Activated CD8-positive, alpha-beta memory T cell treated with anti-CD3 and anti-CD28 coated beads, Interleukin-2, amount 50 U/mL, for 4 hours (primary cell): ENCODE data around the gene ABHD16A.

Source experiments
- DNase-seq: peaks from one replicate; pipeline ENCODE4 v3.0.0-alpha.2; 2020

ABHD16A gene

DNA sequence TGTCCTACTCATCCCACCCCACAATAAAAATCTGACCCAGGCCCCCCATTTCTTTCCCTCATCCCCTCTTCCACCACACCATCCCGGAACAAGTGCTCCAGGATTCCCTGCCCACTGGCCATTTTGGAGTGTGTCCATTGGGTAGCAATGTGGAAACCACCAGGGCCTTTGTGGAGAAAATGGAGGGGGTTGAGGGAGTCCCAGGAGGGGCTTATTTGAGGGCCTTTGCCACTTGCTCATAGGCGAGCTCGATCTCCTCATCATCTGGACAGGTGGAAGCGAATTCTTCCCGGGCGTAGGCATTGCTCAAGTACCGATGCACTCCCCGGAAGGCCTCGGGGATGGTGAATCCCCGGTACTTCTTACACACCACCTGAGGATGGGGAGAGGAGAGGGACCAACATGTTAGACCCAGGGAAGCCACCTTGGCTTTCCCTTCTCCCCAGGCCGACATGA, 27.5 kb upstream of the ABHD16A start:
- DNase-seq, result no peak

DNA sequence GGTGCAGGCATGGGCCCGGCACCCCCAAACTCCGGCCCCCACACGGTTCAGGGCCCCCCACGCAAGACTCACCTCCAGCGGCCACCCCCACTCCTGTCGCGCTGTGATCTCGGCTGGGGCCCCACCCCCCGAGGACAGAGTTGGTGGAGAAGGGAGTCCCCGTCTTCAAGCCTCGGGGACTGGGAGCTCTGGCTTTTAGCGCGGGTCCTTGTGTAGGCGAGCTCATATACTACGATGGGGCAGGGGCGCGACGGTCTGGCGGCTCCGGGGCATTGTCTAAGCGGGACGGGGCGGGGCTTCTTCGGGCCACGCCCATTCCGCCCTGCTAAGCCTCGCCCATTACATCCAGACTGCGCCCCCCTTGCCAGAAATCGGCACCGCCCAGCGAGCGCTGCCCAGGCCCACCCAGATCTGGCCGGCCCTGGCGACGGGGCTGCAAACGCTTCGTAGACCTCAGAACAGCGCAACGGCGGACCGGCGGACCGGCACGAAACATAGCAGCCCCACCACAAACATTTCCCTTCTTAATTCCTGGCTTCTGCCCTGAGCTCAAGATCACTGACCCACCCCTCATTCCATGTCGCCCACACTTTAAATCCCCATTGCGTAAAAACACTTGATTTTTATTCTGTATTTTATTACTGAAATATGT, 27.0 kb upstream of the ABHD16A start:
- peak; percentile 74 for DNase-seq

DNA sequence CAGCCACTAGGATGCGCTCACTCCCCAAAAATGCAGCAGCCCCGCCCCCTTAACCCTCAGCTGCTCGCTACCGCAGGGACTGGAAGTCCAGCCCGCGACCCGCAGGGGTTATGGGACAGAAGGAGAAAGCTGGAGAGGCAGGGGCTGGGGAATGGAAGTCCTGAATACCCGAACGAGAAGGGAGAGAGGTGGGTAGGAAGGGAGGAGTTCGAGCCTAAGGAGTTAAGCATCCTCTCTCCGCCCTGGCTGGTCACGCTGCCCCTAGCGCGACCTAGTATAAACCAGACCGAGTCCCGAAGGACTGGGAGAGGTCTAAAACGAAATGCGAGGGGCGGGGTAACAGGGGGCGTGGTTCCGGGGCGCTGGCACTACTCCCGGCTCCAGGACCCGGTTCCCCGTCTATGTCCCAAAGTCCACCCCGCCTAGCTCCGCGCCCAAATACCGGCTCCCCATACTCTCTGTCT, 26.4 kb upstream of the ABHD16A start:
- DNase-seq, result peak; percentile 82

DNA sequence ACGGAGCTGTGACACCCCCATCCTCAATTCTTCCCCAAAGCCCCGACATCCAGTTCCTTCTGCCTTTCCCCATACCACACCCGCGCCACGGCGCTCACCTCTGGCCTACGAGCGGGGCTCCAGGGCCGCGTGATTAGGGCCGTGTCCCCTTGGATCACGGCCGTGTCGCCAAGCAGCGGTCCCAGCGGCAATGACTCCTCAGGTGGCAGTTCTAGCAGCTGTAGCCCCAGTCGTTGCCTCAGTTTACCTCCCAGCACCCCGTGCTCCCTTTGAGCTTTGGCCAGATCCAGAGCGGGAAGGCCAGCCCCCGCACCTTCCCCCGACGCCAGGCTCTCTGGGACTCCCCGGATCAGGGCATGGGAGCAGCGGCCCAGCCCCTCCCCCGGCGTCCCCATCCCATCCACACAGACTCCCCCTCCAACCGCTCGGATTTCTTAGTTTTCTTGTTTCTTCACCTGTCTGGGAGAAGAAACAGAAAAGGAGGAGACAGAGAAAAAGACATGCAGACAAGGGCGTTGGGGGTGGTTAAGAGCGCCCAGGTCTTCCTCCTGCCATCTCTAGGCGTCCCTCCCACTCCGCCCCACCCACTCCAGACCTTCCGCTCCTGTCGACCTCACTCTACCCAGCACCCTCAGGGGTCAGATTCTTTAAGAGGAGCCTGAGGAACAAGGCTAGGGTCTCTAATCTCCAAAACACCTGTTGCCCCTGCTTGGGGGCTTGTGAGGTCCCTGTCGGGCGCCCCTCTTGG, 25.8 kb upstream of the ABHD16A start, which contains the start of gene DDAH2:
DDAH2 (minus strand) TSS at position 533 of the 748 bp plus-strand sequence; CDS start at position 395, 138 bp downstream.
- DNase-seq, result no peak

DNA sequence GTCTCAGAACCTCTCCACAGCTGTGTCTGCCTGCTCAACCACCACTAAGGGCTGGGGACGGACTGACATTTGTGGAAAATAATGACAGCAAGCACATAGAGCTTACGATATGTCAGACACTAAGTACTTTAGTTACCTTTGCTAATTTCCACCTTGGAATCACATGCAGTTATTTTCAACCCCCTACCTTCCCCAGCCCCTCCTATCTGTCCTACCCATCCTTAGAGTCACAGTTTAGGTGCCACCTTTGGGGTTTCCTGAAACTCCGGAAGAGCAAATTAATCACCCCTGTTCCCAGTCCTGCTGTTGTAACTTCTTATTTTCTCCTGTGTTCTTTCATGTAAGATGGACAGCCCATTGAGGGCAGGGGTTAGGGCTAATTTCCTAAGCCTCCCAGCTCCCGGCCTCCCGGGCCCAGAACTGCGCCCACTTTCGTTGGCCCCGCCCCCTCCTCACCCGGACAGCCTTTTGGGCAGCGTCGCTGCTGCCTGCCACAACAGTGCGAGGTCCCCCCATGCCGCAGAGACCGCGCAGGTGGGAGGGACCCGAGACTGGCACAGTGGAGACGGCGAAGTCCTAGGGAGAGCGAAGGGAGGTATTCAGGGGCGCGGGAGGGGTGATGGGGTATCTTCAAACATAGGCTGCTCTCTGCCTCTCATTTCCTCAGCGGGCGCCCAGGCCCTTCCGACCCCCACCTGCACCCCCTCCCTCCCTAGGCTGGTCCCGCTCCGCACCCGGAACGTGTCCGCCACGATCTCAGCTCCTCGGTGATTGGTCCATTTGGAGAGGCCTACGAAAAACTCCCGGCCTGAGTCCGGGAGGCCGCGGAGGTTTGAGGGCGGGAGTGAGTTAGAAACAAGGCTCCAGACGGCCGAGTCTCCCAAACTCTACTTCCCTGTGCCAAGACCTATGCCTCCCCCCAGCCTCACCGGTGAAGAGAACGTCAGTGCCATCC, 24.9 kb upstream of the ABHD16A start:
- DNase-seq, result no peak

DNA sequence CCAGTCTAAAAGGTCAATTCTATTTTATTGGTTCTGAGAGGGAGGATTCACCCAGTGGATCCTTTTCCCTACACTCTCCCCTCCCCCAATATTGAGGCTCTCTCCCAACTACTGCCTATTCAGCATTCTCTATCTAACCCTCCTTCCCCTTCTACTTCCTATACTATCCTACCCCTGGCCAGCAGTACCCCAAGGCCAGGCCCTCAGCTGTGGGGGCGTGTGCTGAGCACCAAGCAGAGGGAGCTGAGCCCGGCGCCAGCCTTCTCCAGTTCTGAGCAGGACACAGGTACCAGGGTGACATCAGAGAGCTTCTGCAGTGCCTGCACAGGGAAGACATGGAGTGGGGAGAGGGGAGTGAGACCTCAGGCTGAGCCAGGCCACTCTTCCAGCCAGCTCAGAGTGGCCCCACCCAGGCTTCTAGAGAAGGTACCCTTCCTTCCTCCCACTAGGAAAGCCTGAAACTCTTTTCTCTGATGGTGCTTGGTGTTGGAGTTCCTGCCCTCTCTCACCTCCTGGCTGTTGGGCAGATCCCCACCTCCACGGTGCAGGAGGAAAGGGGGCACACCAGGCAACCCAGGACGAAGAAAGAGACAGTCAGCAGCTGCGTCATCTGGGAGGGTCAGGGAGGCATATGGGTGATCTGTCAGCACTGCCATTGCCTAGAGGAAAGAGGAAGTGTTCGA, 24.1 kb upstream of the ABHD16A start:
- no peak for DNase-seq

DNA sequence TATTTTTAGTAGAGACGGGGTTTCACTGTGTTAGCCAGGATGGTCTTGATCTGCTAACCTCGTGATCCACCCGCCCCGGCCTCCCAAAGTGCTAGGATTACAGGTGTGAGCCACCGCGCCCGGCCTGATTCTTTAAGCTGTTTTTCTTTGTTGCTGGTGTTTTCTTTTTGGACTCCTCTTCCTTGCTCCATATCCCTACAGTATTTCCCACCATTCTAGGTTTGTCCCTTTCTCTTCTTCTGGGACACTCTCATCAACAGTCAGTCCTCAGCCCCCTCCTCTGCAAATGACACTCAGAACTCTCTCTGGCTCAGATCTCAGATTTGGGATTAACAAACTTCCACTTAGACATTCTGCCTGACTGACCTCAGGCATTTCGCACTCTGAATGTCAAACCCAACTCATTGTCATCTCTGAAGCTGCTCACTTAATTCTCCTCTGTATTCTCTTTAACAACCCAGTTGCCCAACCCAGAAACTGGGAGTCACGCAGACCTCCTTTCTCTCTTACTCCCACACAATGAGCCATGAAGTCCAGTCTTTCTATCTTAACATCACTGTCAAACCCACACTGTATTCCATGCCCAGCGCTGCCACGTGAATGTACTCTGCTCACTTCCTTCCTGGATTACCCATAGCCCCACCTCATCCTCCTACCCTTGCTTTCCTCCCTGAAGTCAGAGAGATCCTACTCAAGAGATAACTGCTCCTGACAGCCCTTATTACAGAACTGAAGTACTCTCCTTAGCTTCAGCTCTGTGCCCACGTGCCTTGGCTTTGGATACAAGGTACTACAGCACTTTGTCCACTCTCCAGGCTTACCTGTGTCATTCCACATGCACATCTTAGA, 22.6 kb upstream of the ABHD16A start:
- DNase-seq, result no peak

DNA sequence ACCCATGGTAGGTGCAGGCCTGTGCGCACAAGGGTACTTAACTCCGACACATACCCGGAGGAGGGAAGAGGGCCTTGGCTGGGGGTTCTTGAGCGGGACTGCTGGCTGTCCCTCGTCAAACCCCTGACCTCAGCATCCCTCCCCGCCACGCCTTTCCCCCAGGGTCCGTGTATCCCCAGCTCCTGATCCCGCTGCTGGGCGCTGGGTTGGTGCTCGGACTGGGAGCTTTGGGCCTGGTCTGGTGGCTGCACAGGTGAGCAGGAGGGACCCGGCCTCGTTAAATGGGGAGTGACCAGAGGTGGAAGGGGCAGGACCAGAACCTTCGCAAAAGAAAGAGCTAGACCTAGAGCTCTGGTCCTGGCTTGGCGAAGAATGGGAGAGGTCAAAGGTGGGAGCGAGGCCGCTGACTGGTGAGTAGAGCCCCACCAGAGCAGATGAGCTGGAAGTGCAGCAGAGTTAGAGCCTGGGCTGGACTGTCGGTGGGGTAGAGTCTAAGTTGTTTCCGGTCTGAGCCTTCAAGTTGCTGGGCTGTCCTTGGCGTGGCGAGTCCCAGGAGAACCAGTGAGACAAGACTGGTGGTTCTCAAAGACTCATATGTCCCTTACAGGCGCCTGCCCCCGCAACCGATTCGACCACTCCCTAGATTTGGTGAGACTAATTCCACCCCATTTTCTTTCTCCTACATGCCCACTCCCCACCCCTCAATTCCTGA, 21.0 kb upstream of the ABHD16A start:
- DNase-seq, result no peak

DNA sequence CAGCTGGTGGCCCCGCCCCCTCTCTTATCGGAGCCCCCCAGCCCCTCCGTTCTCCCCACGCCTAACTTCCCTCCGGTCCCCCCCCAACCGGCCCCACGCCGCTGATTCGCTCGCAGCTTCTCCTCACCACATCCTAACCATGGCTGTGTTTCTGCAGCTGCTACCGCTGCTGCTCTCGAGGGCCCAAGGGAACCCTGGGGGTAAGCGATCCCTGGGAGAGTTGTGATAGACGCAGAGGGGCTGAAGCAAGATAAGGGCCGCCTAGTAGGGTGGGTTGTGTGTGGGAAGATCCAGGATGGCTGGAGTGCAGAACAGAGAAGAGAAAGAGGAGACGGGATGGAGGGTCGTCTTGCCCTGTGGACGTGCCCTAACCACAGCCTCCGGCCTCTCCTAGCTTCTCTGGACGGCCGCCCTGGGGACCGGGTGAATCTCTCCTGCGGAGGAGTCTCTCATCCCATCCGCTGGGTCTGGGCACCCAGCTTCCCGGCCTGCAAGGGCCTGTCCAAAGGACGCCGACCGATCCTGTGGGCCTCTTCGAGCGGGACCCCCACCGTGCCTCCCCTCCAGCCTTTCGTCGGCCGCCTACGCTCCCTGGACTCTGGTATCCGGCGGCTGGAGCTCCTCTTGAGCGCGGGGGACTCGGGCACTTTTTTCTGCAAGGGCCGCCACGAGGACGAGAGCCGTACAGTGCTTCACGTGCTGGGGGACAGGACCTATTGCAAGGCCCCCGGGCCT, 20.3 kb upstream of the ABHD16A start, which contains the start of gene MPIG6B:
MPIG6B (plus strand) TSS at position 129 of the 735 bp plus-strand sequence; CDS start at position 140, 11 bp downstream.
- no peak for DNase-seq

DNA sequence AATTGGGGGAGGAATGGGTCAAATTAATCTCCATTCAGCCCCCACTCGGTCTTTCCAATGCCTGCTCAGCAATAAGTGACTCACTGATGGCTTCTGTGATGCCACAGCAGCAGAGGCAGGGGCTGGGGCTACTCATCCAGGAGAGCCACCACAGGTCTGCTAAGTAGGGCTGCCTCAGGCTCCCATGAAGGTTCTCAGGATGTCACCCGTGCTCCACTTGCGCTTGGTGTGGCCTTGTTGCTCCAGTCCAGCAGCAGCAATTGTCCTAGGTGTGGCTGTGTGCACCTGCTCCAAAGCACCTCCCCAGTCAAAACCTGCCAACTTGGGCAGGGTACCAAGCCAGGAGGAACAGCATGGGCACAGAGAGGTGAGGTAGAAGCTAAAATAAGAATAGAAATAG, 19.0 kb upstream of the ABHD16A start:
- no peak for DNase-seq

DNA sequence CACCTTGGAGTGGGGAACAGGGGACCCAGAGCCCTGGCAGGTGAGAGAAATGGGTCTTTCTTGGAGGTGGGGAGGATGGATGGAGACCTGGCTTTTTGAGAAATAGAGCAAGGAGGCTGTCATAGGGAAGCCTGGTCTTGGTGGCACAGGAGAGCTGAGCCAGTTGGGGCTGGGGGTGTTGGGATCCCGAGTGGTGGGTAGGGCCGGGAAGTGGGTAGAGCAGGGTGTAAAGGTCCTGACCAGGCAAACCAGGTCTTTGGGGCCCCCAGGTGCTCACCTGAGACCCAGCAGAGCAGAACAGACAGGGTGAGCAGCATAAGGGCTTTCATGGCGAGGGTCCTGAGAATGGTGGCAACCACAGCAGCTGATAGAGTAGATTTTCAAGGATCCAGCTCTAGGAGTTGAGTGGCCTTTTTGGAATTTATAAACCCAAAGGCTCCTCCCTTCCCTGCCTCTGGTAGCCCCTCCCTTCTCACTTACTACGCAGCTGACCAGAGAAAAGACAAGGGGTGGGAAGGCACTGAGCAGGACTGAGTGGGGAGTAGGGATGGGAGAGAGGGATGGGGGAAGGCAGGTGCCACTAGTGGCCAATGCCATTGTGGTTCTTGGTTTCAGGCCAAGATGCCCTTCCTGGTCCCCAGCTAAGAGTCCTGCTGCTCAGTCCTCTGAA, 18.4 kb upstream of the ABHD16A start, which contains the start of gene LY6G6C:
LY6G6C (minus strand) TSS at position 396 of the 670 bp plus-strand sequence; CDS start at position 329, 67 bp downstream.
- DNase-seq, result no peak

DNA sequence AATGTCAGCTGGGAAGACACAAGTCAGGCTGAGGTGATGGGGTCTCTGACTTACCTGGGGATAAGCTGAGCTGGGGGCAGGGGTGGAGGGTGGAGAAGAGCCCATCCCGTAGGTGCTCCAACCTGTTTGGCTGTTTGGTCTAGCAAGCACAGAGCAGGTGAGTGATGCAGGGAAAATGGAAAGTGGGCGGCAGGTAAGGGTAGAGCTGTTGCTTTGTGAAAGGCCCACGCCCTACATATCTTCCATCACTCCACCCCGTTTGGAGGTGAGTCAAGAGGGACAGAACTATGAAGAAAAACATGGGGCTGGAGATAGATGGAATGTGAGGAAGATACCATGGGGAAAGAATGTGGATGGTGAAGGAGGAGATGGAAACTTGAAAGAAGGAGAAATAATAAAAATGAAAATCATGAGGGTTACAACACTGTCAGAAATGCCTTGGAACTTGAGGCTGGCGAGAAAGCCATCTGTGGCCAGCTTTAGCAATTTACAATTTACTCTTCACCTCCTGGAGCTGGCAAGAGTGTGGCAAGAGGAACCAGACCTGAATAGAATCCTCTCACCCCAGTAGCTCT, 17.2 kb upstream of the ABHD16A start:
- DNase-seq, result no peak

DNA sequence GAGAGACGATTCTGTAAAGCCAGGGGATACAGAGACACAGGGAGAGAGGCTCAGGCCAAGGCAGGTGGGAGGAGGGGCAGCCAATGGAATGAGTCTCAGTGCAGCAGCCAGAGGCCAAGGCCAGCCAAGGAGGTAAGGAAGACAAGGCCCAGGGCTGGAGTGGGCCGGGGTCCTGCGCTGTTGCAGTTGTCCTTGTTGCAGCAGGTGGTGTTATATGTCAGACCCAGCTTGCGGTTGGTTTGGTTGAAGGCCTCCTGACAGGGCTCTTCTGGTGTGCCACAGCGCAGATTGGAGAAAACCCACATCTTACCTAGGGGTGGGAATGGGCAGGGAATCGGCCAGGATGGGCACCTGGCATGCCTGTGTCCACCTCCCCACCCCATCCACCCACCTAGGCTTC, 15.9 kb upstream of the ABHD16A start:
- DNase-seq, result no peak

DNA sequence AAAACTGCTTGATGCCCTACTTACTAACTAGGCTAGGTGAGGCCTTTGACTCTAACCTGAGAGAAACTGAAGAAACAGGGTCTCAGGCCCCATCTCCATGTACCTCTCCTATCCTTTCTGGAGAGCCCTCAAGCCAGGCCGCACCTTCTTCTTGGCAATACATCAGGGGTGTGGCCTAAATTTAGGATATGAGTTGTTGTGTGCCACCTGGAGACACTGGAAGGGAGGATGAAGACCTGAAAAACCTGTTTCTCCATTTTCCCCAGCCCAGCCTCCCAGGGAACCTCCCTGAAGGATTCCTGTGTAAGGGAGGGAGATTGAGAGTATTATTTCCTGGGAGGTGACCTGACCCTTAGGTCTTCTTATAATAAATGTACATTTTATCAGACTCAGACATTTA, 15.1 kb upstream of the ABHD16A start:
- no peak for DNase-seq

DNA sequence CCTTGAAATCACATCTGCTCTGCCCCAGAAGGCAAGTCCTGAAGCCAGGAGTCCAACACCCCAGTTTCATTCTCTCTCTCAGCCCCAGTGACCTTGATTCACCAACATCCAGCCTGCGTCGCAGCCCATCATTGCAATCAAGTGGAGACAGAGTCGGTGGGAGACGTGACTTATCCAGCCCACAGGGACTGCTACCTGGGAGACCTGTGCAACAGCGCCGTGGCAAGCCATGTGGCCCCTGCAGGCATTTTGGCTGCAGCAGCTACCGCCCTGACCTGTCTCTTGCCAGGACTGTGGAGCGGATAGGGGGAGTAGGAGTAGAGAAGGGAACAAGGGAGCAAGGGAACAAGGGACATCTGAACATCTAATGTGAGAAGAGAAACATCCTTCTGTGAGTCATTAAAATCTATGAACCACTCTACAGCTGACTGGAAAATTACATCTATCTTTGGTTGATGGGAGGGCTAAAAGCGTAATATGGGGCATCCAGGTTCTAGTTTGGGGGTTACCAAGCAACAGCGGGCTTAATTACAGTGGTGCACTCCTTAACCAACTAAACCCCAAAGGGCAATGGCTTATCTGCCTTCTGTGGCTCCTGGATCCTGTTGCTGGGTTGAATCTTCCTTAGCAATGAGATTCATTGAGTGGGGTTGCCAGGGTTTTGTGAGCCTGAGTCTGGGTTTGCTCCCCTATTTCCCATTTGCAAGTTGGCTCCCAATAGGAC, 14.5 kb upstream of the ABHD16A start:
- DNase-seq, result no peak

DNA sequence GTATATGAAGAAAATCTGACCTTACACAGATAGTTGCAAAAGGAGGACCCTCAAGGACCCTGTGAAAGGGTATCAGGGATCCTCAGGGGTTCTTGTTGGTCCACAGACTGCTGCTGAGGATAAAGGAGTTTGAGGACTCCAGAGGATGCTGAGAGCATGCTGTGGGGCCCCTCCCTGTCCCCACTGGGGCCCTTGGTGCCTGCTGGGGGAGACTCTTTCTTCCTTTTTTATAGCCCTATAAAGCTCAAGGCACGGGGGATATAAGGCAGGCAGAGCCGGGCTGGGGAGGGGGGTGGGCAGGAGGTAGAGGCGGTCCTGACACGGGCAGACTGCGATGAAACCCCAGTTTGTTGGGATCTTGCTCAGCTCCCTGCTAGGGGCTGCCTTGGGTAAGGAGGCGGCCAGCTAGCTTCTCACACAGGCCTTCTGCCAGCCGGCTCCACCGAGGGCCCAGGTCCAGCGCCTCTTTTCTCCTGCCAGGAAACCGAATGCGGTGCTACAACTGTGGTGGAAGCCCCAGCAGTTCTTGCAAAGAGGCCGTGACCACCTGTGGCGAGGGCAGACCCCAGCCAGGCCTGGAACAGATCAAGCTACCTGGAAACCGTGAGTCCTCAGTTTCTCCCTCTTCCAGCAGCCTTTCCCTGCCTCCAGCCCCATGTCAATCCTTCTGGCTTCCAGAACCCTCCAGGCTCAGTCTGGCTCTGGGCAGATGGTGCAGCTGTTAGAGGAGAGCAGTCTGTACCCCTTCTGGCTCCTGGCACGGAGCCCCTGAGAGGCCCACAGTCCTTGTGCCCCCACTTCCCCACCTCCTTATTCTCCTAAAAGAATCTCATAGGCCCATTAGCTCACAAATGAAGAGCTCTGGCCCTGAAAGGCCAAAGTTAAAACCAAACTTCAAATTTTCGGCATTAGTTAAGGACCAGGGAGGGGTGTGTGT, 12.2 kb upstream of the ABHD16A start, which contains the start of gene LY6G6D:
LY6G6D (plus strand) TSS at position 327 of the 937 bp plus-strand sequence; CDS start at position 335, 8 bp downstream.
- DNase-seq, result no peak
